NCI-H460 (cell line): ENCODE measurements around the gene PHF8. TPM values are rescaled to one million over a fixed set of nuclear protein-coding genes. Genes with fewer than 3 reads are reported as not detected.

ENCODE experiments used
- DNase-seq: peaks from one replicate; pipeline ENCODE4 v3.0.0-alpha.2; 2016; ENCODE audit warnings: low read depth; ENCODE audit errors: extremely low read depth
- polyA plus RNA-seq: library from polyadenylated mRNA; depleted of rRNA; stranded (reverse); fragments of >200 nt; gene quantifications from 2 replicates; pipeline ENCODE4 v1.2.3, GENCODE V29; 2014; cell fraction: nucleus; rRNA removed
- total RNA-seq: library from RNA; depleted of rRNA; stranded (reverse); fragments of >200 nt; shearing (Covaris generic); gene quantifications from 2 replicates; pipeline ENCODE4 v1.2.3, GENCODE V29; 2014; rRNA removed

PHF8 gene
- total RNA-seq = 16.9 and 18.1 TPM in 2 replicates
- 16.8 and 20.7 TPM in 2 replicates for polyA plus RNA-seq

GRCh38 chrX:54044126-54044876 is at the start of gene PHF8:
TSS of gene PHF8 (minus strand) at chrX:54044473. CDS start at chrX:54042728, 1,745 bp downstream.
- DNase-seq = peak; percentile 92

- DNase-seq = no peak
Observed at GRCh38 chrX:54093571-54093970, 49.3 kb upstream of the PHF8 start.

- no peak for DNase-seq
Observed at GRCh38 chrX:54093159-54093558, 48.9 kb upstream of the PHF8 start.

- DNase-seq = no peak
Observed at GRCh38 chrX:54090880-54091279, 46.6 kb upstream of the PHF8 start.

GRCh38 chrX:54089191-54089590 is 44.9 kb upstream of the PHF8 start:
- DNase-seq = no peak

GRCh38 chrX:54087661-54088060 is 43.4 kb upstream of the PHF8 start:
- DNase-seq = no peak

- no peak for DNase-seq
Observed at GRCh38 chrX:54085666-54086065, 41.4 kb upstream of the PHF8 start.

- DNase-seq = peak; percentile 17
Observed at GRCh38 chrX:54076903-54077302, 32.6 kb upstream of the PHF8 start.

- DNase-seq = no peak
Observed at GRCh38 chrX:54074826-54075225, 30.6 kb upstream of the PHF8 start.

GRCh38 chrX:54067766-54068165 is 23.5 kb upstream of the PHF8 start:
- no peak for DNase-seq

- no peak for DNase-seq
Observed at GRCh38 chrX:54066841-54067240, 22.6 kb upstream of the PHF8 start.

- DNase-seq = no peak
Observed at GRCh38 chrX:54064564-54064963, 20.3 kb upstream of the PHF8 start.

- no peak for DNase-seq
Observed at GRCh38 chrX:54063361-54063760, 19.1 kb upstream of the PHF8 start.

GRCh38 chrX:54049801-54050200 is 5.5 kb upstream of the PHF8 start:
- no peak for DNase-seq

- no peak for DNase-seq
Observed at GRCh38 chrX:54048412-54048811, 4.1 kb upstream of the PHF8 start.

- no peak for DNase-seq
Observed at GRCh38 chrX:54045563-54046228, 1.4 kb upstream of the PHF8 start.

GRCh38 chrX:54044877-54045338 is 635 bp upstream of the PHF8 start:
- DNase-seq = no peak

GRCh38 chrX:54043541-54044125 is 640 bp downstream of the PHF8 start:
- DNase-seq = peak; percentile 28

GRCh38 chrX:54043056-54043455 is 1.2 kb downstream of the PHF8 start:
- no peak for DNase-seq

- peak; percentile 34 for DNase-seq
Observed at GRCh38 chrX:54042609-54043021, 1.7 kb downstream of the PHF8 start.

- DNase-seq = no peak
Observed at GRCh38 chrX:54030329-54030728, 13.9 kb downstream of the PHF8 start.
